HEK293T (cell line): Measurements from ENCODE around the gene ABR.

ENCODE experiments used
- BHLHE40 ChIP-seq: fragments of 450-650 bp; IDR thresholded peaks from 2 replicates; pipeline ENCODE4 v1.6.1; 2016; ENCODE audit warnings: mild to moderate bottlenecking, moderate library complexity, borderline replicate concordance
- FOXA1 ChIP-seq: fragments of 450-650 bp; IDR thresholded peaks from 2 replicates; pipeline ENCODE4 v1.6.1; 2016; ENCODE audit warnings: mild to moderate bottlenecking
- FOXK2 ChIP-seq: fragments of 450-650 bp; IDR thresholded peaks from 2 replicates; pipeline ENCODE4 v1.6.1; 2016; ENCODE audit warnings: mild to moderate bottlenecking
- FOXM1 ChIP-seq: fragments of 450-650 bp; IDR thresholded peaks from 2 replicates; pipeline ENCODE4 v1.6.1; 2017; ENCODE audit warnings: mild to moderate bottlenecking, borderline replicate concordance
- HDGF ChIP-seq: fragments of 450-650 bp; IDR thresholded peaks from 2 replicates; pipeline ENCODE4 v1.6.1; 2017; ENCODE audit warnings: antibody characterized with exemption, borderline replicate concordance
- NFRKB ChIP-seq: fragments of 450-650 bp; IDR thresholded peaks from 2 replicates; pipeline ENCODE4 v1.6.1; 2016; ENCODE audit warnings: mild to moderate bottlenecking, moderate library complexity
- SP1 ChIP-seq: fragments of 450-650 bp; IDR thresholded peaks from 2 replicates; pipeline ENCODE4 v1.6.1; 2017
- TARDBP ChIP-seq: fragments of 450-650 bp; IDR thresholded peaks from 2 replicates; pipeline ENCODE4 v1.6.1; 2016
- ZNF384 ChIP-seq: fragments of 450-650 bp; IDR thresholded peaks from 2 replicates; pipeline ENCODE4 v1.6.1; 2016

DNA sequence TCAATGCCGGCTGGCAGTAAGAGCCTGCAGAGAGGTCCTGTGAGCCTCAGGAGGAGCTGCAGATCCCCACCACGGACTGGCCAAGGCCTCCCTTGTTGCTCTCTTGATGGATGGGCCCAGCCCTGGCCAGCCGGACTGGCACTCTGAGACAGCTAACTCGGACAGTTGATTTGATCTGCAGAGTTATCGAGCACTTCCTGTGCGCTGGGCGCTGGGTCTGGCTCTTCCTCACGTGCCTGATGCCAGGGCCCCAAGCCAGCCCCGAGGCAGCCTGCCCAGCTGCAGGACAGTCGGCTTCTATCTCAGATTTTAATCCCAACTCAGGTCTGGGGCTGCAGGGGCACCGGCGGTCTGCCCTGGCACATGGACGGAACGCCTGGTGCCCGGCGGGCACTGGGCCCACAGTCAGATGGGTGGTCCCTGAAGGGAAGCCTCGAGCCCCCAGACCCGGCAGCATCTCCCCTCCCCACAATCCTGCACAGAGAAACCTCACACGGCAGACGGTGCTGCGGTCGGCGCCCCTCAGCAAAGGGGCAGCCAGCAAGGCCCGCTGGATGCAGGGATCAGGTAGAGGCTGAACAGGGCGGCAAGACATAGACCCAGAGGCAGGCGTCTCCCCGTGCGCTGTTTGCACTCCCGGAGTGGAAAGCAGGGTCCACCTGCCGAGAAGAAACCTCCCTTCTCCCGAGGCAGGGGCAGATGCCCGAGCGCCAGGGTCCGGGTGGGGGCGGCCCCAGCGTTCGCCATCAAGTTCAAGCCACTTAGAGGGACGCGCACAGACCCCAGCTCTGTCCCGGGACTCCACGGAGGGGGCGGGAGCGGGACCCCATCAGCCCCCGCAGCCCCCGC lies 148.9 kb downstream of the ABR start:
- TF ChIP-seq FOXK2 (no peak), TARDBP (no peak), SP1 (no peak), ZNF384 (no peak), BHLHE40 (no peak), FOXM1 (no peak), HDGF (no peak), NFRKB (no peak), FOXA1 (no peak)
